Lower leg skin (tissue), 3 donors: ENCODE results near the gene PRSS1.

Source experiments
- CTCF ChIP-seq, 3 donors: fragments of 450-650 bp; IDR thresholded peaks; one replicate each; pipeline ENCODE4 v1.5.1; 2016; ENCODE audit warnings: antibody characterized with exemption in 3 of 3, mild to moderate bottlenecking in 3 of 3, moderate library complexity in 2 of 3
- POLR2A ChIP-seq, 2 donors: fragments of 450-650 bp; IDR thresholded peaks; one replicate each; pipeline ENCODE4 v1.6.1; 2016 to 2017; ENCODE audit warnings: antibody characterized with exemption in 2 of 2, mild to moderate bottlenecking in 1 of 2, moderate library complexity in 1 of 2

GRCh38 chr7:142772051-142772450 lies 22.8 kb downstream of the PRSS1 start:
- TF ChIP-seq CTCF (IDR thresholded peaks at IDR 0.05) (no peak), POLR2A (IDR thresholded peaks at IDR 0.05) (no peak)
